GM13976 (cell line): ENCODE results near the gene PRIM2.
A peak's percentile ranks its signal among the peaks of the same experiment; 100 is the strongest.
"Not testable (repeated sequence)": the region's sequence is repeated elsewhere in the genome, so short reads cannot be mapped to it uniquely, and the experiment has no call there.

Source experiments
- DNase-seq: peaks from one replicate; pipeline ENCODE4 v3.0.0; 2012; ENCODE audit warnings: low spot score
- in situ Hi-C: fragments of 300-500 bp; cut with MboI; formaldehyde crosslinking; loops from one replicate; pipeline ENCODE4 v1.12.0; 2022; ENCODE audit warnings: low sequenced_read_pairs, mixed read lengths, inconsistent platforms; ENCODE audit not compliant: unreplicated experiment

Gene PRIM2

GRCh38 chr6:57510390-57510789 lies 193.0 kb downstream of the PRIM2 start:
- DNase-seq, in situ Hi-C loops: not testable (repeated sequence)

GRCh38 chr6:57515171-57515570 lies 197.7 kb downstream of the PRIM2 start:
- DNase-seq, in situ Hi-C loops: not testable (repeated sequence)

- DNase-seq, in situ Hi-C loops: not testable (repeated sequence)
These were observed 198.4 kb downstream of the PRIM2 start for GRCh38 chr6:57515845-57516244.

GRCh38 chr6:57516776-57517175 lies 199.3 kb downstream of the PRIM2 start:
- in situ Hi-C loops, DNase-seq: not testable (repeated sequence)

GRCh38 chr6:57519198-57519597 lies 201.8 kb downstream of the PRIM2 start:
- DNase-seq, in situ Hi-C loops: not testable (repeated sequence)

- in situ Hi-C loops, DNase-seq: not testable (repeated sequence)
These were observed 203.7 kb downstream of the PRIM2 start for GRCh38 chr6:57521085-57521484.

GRCh38 chr6:57523221-57523620 lies 205.8 kb downstream of the PRIM2 start:
- in situ Hi-C loops: not testable (repeated sequence)

GRCh38 chr6:57529755-57530154 lies 212.3 kb downstream of the PRIM2 start:
- DNase-seq, in situ Hi-C loops: not testable (repeated sequence)

More at GRCh38 chr6:57523221-57523620, 205.8 kb downstream of the PRIM2 start:
- not testable (repeated sequence) for DNase-seq

- in situ Hi-C loops: not testable (repeated sequence)
These were observed 215.2 kb downstream of the PRIM2 start for GRCh38 chr6:57532660-57533059.

GRCh38 chr6:57535121-57535520 lies 217.7 kb downstream of the PRIM2 start:
- DNase-seq, in situ Hi-C loops: not testable (repeated sequence)

More at GRCh38 chr6:57532660-57533059, 215.2 kb downstream of the PRIM2 start:
- DNase-seq: not testable (repeated sequence)

- in situ Hi-C loops: not testable (repeated sequence)
- DNase-seq: peak; percentile 5
These were observed 218.6 kb downstream of the PRIM2 start for GRCh38 chr6:57535994-57536393.

GRCh38 chr6:57537916-57538315 lies 220.5 kb downstream of the PRIM2 start:
- in situ Hi-C loops, DNase-seq: not testable (repeated sequence)

- DNase-seq, in situ Hi-C loops: not testable (repeated sequence)
These were observed 234.5 kb downstream of the PRIM2 start for GRCh38 chr6:57551961-57552360.

GRCh38 chr6:57557855-57558254 lies 240.4 kb downstream of the PRIM2 start:
- DNase-seq, in situ Hi-C loops: not testable (repeated sequence)

- in situ Hi-C loops, DNase-seq: not testable (repeated sequence)
These were observed 241.7 kb downstream of the PRIM2 start for GRCh38 chr6:57559170-57559569.

GRCh38 chr6:57562233-57562632 lies 244.8 kb downstream of the PRIM2 start:
- in situ Hi-C loops, DNase-seq: not testable (repeated sequence)

GRCh38 chr6:57572119-57572518 lies 254.7 kb downstream of the PRIM2 start:
- DNase-seq, in situ Hi-C loops: not testable (repeated sequence)

GRCh38 chr6:57572844-57573243 lies 255.4 kb downstream of the PRIM2 start:
- in situ Hi-C loops, DNase-seq: not testable (repeated sequence)

GRCh38 chr6:57577023-57577422 lies 259.6 kb downstream of the PRIM2 start:
- in situ Hi-C loops, DNase-seq: not testable (repeated sequence)

GRCh38 chr6:57579489-57579888 lies 262.1 kb downstream of the PRIM2 start:
- in situ Hi-C loops, DNase-seq: not testable (repeated sequence)
